Peyer's patch (tissue), 4 donors: Measurements from ENCODE around the gene ZSWIM3.

Experiments used
- POLR2A ChIP-seq, 2 donors: fragments of 450-650 bp; IDR thresholded peaks; one replicate each; pipeline ENCODE4 v1.5.1; 2017; ENCODE audit warnings: antibody characterized with exemption in 2 of 2, mild to moderate bottlenecking in 2 of 2, moderate library complexity in 2 of 2
- TF ChIP-seq, protein P1 (sequence below), 6 experiments: fragments of 450-650 bp in 4 of 6; fragments of 200-600 bp in 2 of 6; sonication (generic) in 1 of 6; IDR thresholded peaks; one replicate each; pipeline ENCODE4 v1.5.1; 2017 to 2019; ENCODE audit warnings: antibody characterized with exemption in 6 of 6, mild to moderate bottlenecking in 3 of 6, moderate library complexity in 1 of 6

DNA sequence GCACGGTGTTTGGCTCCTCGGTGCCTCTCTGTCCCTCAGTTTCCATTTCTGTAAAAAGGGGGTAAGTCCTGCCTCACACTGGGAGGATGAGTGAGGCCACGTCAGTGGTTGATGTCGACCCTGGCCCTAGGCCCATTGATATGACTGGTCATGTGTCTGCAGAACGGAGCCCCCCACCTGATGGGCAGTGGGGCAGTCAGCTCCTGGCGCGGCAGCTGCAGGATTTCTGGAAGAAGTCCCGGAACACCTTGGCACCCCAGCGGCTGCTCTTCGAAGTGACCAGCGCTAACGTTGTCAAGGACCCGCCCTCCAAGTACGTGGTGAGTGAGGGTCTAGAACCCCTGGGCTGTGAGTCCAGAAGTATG lies 22.6 kb upstream of the ZSWIM3 start:
- TF ChIP-seq, protein P1, sequence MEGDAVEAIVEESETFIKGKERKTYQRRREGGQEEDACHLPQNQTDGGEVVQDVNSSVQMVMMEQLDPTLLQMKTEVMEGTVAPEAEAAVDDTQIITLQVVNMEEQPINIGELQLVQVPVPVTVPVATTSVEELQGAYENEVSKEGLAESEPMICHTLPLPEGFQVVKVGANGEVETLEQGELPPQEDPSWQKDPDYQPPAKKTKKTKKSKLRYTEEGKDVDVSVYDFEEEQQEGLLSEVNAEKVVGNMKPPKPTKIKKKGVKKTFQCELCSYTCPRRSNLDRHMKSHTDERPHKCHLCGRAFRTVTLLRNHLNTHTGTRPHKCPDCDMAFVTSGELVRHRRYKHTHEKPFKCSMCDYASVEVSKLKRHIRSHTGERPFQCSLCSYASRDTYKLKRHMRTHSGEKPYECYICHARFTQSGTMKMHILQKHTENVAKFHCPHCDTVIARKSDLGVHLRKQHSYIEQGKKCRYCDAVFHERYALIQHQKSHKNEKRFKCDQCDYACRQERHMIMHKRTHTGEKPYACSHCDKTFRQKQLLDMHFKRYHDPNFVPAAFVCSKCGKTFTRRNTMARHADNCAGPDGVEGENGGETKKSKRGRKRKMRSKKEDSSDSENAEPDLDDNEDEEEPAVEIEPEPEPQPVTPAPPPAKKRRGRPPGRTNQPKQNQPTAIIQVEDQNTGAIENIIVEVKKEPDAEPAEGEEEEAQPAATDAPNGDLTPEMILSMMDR (IDR thresholded peaks at IDR 0.05): no peak
- TF ChIP-seq POLR2A (IDR thresholded peaks at IDR 0.05): no peak
